ENCODE data around the gene SF3A1.

Gene SF3A1

DNA sequence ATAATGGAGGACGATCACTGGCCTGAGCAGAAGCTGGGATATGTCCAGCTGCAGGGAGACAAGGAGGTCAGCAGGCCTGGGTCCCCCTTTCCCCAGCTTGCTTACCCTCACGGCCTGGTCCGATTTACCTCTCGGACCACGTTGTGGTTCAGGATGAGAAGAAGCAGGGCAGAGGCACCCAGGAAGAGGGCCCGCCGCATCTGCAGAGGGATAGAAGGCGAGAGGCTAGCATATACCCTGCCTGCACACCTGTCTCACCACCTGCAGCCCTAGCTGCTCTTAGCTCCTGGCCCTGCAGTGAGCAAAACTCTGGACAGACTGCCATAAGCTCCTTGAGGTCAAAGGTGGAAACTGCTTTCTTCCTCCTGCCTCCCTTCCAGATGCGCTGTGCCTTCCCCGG is 29.2 kb upstream of the SF3A1 start:
- no peak for DNase-seq

DNA sequence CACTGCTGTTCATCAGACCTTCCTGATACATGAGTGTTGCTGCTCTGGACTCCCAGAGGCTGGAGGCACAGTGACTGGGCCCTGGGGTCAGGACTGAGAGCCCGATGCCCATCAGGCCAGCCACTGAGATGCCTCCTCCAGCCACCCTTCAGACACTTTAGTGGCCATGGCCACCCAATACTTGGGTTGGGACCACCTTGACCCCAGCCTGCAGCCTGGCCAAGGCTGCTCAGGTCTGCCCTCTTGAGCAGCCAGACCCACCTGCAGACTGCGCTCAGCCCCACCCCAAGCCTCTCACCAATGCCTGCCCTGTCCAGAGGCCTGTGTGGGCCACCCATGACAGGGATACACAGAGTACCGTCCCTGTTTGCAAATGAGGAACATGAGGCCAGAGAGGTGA is 26.4 kb upstream of the SF3A1 start:
- no peak for DNase-seq

- DNase-seq = no peak
These were observed 25.6 kb upstream of the SF3A1 start for GRCh38 chr22:30382340-30382739.

DNA sequence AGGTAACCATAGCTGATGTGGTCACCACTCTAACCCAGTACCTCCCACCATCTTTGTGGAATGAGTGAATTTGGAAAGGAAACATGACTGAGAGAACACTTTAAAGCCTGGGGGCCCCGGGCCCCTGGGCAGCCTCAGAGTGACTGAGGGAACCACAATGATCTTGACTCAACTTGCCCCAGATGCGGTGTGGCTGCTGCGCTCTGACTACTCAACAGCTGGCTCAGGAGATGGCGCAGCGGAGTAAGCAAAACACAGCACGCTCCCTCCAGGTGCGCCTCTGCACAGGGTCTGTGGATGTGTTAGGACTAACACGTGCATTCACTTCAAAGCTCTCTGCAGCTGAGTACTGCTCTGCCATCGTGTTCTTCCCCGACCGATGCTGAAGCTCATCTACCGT is 24.6 kb upstream of the SF3A1 start:
- peak; percentile 60 for DNase-seq

DNA sequence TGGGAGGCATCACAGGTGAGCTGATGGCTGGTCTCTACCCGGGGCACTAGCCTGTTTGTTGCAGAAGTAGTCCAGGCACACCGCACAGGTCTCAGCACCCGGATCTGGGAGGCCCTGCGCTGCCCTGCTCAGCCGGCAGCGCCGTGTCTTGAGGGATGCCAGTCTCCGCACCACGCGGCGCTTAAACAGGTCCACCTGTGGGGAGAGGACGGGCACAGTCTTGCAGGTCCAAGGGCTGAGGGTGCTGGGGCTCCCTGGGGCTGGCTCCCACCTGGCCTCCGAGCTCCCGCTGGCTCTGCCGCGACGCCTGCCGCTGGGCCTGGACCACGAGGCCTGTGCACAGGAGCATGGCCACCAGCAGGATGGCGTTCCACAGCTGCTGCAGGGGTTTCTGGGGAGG is 23.3 kb upstream of the SF3A1 start:
- DNase-seq = no peak

GRCh38 chr22:30375312-30375849 is 18.7 kb upstream of the SF3A1 start:
- no peak for DNase-seq

DNA sequence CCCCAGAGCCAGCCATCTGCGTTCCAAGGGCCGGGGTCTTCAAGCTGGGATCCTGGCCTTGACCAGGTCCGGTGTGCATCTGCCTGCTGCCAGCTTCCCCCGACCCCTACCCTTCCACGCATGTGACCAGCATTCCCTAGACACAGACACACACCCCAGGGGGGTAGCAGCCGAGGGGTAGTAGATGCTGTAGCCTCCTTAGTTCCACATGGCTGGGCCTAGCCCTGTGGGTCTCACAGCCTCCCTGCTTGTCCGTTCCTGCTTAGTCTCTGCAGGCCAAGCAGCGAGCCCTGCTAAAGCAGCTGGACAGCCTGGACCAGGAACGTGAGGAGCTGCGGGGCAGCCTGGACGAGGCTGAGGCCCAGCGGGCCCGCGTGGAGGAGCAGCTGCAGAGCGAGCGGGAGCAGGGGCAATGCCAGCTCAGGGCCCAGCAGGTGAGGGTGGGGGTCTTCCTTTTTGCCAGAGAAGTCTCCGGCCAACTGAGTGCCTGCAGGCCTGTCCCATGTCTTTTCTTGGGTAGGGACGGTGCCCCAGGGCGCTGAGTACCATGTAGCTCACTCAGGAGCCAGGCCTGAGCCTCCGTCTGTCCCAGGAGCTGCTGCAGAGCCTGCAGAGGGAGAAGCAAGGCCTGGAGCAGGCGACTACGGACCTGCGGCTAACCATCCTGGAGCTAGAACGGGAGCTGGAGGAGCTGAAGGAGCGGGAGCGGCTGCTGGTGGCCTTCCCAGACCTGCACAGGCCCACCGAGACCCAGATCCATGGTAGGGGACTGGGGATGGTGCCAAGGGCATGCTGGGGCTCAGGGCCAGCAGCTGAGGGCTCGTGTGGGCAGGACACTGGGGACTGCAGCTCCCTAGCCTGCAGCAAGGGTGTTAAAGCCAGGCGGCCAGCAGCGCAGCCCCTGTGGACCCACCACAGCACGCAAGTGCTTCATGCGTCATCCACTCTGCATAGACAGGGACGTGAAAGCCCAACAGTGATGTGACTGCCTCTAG is 16.9 kb upstream of the SF3A1 start:
- no peak for DNase-seq

GRCh38 chr22:30372915-30373314 is 16.2 kb upstream of the SF3A1 start:
- no peak for DNase-seq

- no peak for DNase-seq
These were observed 15.3 kb upstream of the SF3A1 start for GRCh38 chr22:30371981-30372380.

DNA sequence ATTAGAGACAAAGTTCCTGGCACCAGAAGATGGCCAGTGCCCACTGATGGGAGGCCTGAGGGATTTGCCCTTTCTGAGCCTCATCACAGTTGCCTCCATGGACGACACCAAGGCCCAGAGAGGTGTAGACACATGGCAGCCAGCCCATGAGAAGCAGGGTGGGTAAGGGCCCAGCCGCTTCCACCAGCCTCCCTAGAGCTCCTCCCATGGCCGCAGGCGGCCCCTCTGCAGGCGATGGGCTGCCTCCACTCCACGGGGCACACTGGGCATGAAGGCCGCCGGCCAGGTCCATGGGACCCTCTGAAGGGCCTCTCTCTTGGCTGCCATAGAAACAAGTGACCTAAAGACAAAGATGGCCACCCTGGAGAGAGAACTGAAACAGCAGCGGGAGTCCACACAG is 14.6 kb upstream of the SF3A1 start:
- no peak for DNase-seq

DNA sequence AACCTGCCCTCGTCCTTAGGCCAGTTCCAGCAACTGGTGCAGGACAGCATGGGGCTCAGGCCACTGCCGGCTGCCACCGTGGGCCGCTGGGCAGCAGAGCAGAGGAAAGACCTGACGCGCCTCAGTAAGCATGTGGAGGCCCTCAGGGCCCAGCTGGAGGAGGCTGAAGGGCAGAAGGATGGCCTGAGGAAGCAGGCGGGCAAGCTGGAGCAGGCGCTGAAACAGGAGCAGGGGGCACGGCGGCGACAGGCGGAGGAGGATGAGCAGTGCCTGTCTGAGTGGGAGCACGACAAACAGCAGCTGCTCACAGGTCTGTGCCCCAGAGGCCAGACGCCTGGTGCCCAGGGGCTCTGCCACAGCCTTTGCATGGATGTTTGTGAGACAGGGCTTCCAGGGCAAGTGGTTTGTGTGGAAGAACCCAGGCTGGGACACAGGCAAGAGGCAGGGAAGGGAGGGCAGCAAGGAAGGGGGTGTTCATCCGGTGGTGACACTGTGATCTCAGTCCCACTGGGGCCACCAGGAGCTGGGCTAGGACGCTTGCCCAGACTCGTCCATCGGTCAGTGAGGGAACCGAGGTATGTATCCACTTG is 14.0 kb upstream of the SF3A1 start:
- no peak for DNase-seq

- no peak for DNase-seq
These were observed 11.7 kb upstream of the SF3A1 start for GRCh38 chr22:30368420-30368819.

DNA sequence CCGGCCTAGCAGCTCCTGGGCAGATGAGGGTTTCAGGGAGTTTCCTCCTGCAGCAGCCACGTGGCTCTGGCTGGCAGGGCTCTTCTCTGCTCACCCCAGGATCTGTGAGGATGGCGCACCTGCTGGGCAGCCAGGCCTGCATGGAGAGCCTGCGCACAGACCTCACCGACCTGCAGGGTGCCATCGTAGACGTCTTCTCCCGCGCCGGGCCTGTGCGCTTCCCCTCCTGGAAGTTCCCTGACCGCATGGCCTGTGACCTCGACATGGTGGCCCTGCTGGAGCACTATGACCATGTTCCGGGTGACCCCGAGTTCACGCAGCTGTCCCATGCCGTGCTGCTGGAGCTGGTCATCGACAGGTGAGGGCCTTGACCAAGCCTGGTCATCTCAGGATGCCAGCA is 9.2 kb upstream of the SF3A1 start:
- no peak for DNase-seq

GRCh38 chr22:30362651-30363281 is 6.1 kb upstream of the SF3A1 start:
- DNase-seq = no peak

- DNase-seq = no peak
These were observed 5.4 kb upstream of the SF3A1 start for GRCh38 chr22:30361916-30362650.

GRCh38 chr22:30358541-30358940 is 1.8 kb upstream of the SF3A1 start:
- DNase-seq = no peak

DNA sequence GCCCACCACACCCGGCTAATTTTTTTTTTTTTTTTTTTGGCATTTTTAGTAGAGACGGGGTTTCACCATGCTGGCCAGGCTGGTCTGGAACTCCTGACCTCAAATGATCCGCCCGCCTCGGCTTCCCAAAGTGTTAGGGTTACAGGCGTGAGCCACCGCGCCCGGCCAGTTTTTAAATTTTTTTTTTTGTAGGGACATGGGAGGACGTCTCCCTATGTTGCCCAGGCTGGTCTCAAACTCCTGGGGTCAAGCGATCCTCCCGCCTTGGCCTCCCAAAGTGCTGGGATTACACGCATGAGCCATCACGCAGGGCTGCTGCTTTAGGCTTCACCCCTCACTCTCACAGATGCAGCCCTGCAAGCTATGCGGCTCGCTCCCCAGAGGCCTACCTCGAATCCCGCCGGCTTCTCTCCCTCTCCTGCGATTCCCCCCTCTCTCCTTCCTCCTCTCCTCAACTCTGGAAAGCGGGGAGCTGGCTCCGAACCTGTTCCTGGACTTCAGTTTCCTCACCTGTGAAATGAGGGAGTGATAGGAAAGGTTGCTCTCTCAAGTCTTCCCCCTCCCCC is 1.0 kb upstream of the SF3A1 start:
- no peak for DNase-seq

- DNase-seq = no peak
These were observed 509 bp upstream of the SF3A1 start for GRCh38 chr22:30357236-30357570.

DNA sequence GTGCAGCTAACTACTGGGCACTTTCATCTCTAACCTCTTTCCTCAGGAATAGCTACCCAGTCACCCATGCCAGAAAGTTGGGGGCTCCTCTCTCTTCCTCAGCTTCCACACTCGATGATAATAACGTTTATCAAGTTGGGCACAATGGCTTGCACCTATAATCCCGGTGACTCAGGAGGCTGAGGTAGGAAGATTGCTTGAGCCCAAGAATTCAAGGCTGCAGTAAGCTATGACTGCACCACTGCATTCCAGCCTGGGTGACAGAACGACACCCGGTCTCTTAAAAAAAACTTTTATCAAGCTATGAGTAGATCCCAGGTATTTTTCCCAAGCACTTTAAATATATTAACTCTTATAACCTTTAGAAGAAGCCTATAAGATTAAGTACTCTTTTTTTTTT is 2.0 kb downstream of the SF3A1 start:
- no peak for DNase-seq

DNA sequence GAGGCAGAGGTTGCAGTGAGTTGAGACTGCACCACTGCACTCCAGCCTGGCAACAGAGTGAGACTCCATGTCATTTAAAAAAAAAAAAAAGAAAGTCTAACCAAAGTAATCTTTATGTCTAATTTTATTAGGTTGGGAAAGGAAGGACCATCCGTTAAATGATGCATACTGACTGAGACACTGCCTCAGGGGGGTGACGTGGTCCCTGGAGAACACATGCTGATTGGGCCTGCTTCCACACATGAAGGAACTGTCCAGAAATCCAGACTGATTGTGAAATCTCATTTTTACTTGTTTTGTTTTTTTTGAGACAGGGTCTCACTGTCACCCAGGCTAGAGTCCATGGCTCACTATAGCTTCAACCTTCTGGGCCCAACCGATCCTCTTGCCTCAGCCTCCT is 5.5 kb downstream of the SF3A1 start:
- DNase-seq = no peak

DNA sequence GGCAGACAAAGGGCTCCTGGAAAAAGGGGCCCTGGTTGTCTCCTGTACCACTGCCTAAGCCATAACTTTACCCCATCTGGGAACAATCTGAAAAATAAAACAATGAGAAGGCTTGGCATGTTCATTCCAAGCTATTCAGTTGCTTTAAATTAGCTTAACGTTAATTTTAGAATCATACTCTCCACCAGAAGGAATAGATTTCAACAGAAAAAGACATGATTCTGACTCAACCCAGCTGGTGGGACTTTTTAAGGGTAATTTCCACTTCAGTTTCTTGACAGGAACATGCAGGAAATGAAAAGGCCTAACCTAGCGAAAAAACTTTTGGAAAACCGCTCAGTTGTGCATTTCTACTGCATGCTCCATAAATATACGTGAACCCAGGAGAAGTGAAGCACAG is 7.9 kb downstream of the SF3A1 start:
- DNase-seq = no peak

DNA sequence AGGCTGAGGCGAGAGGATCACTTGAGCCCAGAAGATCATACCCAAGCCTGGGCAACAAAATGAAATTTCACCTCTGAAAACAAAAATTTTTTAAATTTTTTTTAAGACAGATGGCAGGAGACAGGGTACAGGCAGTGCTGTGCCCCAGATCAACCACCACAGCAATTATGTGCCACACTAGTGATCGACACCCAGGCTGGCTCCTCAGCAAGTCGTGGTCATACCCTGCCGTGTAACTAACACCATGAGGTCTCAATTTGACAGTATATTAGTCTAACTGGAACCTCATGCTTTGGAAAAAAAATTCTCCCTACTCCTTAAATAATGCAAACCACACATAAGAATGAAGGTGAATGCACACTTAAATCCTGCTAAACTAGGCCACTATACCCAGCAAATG is 8.3 kb downstream of the SF3A1 start:
- DNase-seq = no peak

All from stimulated activated CD8-positive, alpha-beta memory T cell treated with anti-CD3 and anti-CD28 coated beads, Interleukin-4, amount 100 ng/mL, for 48 hours (primary cell).